ENCODE measurements around the gene PDZRN3. TPM values are rescaled to one million over a fixed set of nuclear protein-coding genes. Genes with fewer than 3 reads are reported as not detected.

The PDZRN3 gene
- total and polyA plus RNA-seq, 12 donors: 17.7 to 143 (median 74.6) TPM

DNA sequence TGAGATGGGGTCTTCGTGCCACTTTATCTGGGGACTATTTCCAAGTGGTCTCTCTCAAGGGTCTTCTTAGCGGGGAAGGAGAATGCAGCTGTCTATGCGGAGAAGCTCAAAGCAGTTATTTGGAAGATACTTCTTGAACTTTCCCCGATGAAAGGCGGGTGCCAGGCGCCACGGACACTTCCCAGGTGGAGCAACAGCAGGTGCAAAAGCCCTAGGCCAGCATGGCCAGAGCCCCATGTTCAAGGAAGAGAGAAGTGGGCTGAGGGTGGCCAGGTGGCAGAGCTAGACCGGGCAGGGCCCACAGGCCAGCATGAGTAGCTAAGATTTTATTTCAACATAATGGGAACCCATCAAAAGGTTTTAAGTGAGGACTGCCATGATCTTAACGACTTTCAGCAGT is 232.8 kb downstream of the PDZRN3 start:
- ATAC-seq: no peak
- WGBS, 2 donors: 91% methylated on average over 9 of the region's 9 CpGs
- H3K4me3 ChIP-seq: no peak overlapping the region
- no peaks in the 10 kb centered on the region for H3K4me1 ChIP-seq
- no peaks in the 10 kb centered on the region for H3K27me3 ChIP-seq
- TF ChIP-seq, protein P1, sequence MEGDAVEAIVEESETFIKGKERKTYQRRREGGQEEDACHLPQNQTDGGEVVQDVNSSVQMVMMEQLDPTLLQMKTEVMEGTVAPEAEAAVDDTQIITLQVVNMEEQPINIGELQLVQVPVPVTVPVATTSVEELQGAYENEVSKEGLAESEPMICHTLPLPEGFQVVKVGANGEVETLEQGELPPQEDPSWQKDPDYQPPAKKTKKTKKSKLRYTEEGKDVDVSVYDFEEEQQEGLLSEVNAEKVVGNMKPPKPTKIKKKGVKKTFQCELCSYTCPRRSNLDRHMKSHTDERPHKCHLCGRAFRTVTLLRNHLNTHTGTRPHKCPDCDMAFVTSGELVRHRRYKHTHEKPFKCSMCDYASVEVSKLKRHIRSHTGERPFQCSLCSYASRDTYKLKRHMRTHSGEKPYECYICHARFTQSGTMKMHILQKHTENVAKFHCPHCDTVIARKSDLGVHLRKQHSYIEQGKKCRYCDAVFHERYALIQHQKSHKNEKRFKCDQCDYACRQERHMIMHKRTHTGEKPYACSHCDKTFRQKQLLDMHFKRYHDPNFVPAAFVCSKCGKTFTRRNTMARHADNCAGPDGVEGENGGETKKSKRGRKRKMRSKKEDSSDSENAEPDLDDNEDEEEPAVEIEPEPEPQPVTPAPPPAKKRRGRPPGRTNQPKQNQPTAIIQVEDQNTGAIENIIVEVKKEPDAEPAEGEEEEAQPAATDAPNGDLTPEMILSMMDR (IDR thresholded peaks at IDR 0.05): no peak
- peaks cover 0 to 78% (median 10%) of the 10 kb centered on the region in 9 donors for H3K36me3 ChIP-seq
- no peak for DNase-seq
- no peak overlapping the region for H3K27ac ChIP-seq
- H3K9me3 ChIP-seq: no peaks in the 10 kb centered on the region
- intact Hi-C loops (cut with DNase I): no loop called here

DNA sequence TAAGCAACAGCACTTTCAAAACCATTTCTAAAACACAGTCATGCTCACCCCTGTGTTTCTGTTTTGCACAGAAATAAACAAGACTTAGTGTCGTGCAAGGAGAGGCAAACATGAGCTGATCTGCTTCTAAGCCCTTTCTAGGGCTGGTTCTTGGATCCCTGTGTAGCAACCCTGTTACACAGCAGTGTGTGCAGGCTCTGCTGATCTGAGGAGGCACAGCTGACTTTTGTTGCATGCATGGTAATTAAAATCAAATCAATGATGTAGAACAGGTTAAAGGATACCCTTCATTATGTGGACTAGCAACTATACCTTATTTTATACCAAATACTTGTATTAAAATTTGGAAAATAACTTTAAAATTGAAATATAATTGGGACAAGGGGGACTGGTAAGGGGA is 234.8 kb downstream of the PDZRN3 start:
- Histone ChIP-seq H3K27ac (no peak overlapping the region), H3K4me1 (no peaks in the 10 kb centered on the region), H3K4me3 (no peak overlapping the region), H3K27me3 (no peaks in the 10 kb centered on the region), H3K9me3 (no peaks in the 10 kb centered on the region), H3K36me3 (peaks cover 0 to 77% (median 17%) of the 10 kb centered on the region in 9 donors)
- intact Hi-C loops (cut with DNase I): no loop called here
- TF ChIP-seq, protein P1 (IDR thresholded peaks at IDR 0.05): no peak
- DNase-seq (no peak), ATAC-seq (no peak)
- 70 to 78% methylated on average over 1 of the region's 1 CpG for WGBS, 2 donors

DNA sequence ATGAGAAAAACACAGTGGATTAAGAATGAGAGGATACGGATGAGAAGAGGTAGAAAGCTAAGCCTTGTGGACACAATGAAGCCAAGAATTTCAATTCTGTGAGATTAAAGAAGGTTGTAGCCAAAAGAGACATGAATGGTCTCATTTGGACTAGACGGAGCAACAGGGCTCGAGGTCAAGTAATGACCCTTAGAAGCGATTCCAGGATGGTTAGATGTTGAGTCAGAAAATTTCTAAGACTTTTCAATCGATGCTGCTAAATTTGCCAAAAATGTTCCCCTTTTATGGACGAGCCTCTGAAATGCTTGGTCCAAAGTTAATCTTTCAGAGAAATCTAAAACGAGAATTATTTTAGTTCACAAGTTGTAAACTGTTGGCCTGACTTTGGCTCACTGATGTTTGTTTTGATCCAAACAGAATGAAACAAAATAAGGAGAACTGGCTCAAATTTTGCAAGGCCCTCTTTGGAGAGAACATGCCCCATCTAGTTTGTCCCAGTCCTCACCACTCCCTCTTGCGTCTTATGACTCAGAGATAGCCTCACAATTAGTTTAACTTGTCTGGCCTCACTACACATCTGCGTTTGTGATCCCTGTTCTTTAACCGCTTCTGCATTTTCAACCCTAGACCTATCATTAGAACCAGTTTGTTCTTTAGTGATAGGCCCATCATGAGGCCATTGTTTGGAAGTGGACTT is 235.5 kb downstream of the PDZRN3 start:
- TF ChIP-seq, protein P1 (IDR thresholded peaks at IDR 0.05): no peak
- no peak overlapping the region for H3K27ac ChIP-seq
- H3K27me3 ChIP-seq: no peaks in the 10 kb centered on the region
- ATAC-seq: no peak
- DNase-seq: no peak
- H3K36me3 ChIP-seq: peaks cover 0 to 79% (median 21%) of the 10 kb centered on the region in 9 donors
- intact Hi-C loops (cut with DNase I): no loop called here
- H3K9me3 ChIP-seq: no peaks in the 10 kb centered on the region
- H3K4me1 ChIP-seq: no peaks in the 10 kb centered on the region
- 73 to 89% methylated on average over 10 of the region's 10 CpGs for WGBS, 2 donors
- H3K4me3 ChIP-seq: no peak overlapping the region

DNA sequence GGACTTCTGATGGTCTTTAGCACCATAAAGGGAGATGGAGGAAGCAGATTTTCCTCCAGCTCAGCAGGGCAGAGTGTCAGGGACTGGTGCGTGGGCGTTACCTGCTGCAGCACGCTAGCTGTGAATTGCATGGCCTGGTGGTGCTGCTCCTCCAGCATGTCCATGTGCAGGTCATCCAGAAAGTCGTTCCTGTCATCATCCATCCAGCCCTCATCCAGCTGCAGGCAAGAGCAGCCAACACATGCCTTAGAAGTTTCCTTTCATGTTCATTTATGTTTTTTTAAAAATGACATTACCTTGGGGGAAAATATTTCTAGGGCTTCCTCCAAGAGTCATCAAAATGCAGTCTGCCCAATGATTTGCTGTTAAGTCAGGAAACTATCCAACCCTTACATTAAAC is 239.2 kb downstream of the PDZRN3 start:
- Histone ChIP-seq H3K4me1 (no peaks in the 10 kb centered on the region), H3K36me3 (peaks cover 0 to 88% (median 28%) of the 10 kb centered on the region in 9 donors), H3K27me3 (no peaks in the 10 kb centered on the region), H3K9me3 (peaks cover 0 to 4% (median 0%) of the 10 kb centered on the region in 11 donors), H3K4me3 (no peak overlapping the region), H3K27ac (no peak overlapping the region)
- TF ChIP-seq, protein P1 (IDR thresholded peaks at IDR 0.05): no peak
- intact Hi-C loops (cut with DNase I): no loop called here
- ATAC-seq (no peak), DNase-seq (no peak)
- 62 to 66% methylated on average over 4 of the region's 4 CpGs for WGBS, 2 donors
